Ascending aorta (tissue), 2 donors: Measurements from ENCODE around the gene TP53TG5. TPM values are rescaled to one million over a fixed set of nuclear protein-coding genes. Genes with fewer than 3 reads are reported as not detected.
A peak's percentile ranks its signal among the peaks of the same experiment; 100 is the strongest.

Source experiments
- DNase-seq, 2 donors: peaks; one replicate each; pipeline ENCODE4 v3.0.0-alpha.2; 2019; ENCODE audit warnings: low spot score in 2 of 2
- H3K27ac ChIP-seq, 2 donors: fragments of 200-600 bp; sonication (generic); one replicate each; pipeline ENCODE4 v1.5.1; 2016 to 2017; ENCODE audit warnings: mild to moderate bottlenecking in 1 of 2
- H3K27me3 ChIP-seq: fragments of 200-600 bp; sonication (generic); one replicate; pipeline ENCODE4 v1.5.1; 2017
- H3K36me3 ChIP-seq, 2 donors: fragments of 200-600 bp; sonication (generic); one replicate each; pipeline ENCODE4 v1.5.1; 2016
- H3K4me1 ChIP-seq, 2 donors: fragments of 200-600 bp; sonication (generic); one replicate each; pipeline ENCODE4 v1.5.1; 2016 to 2017; ENCODE audit warnings: mild to moderate bottlenecking in 1 of 2
- H3K4me3 ChIP-seq, 2 donors: fragments of 200-600 bp; sonication (generic); one replicate each; pipeline ENCODE4 v1.5.1; 2016 to 2017; ENCODE audit warnings: mild to moderate bottlenecking in 1 of 2
- H3K9me3 ChIP-seq, 2 donors: fragments of 200-600 bp; sonication (generic); one replicate each; pipeline ENCODE4 v1.5.1; 2016
- intact Hi-C: fragments of 100-400 bp; cut with DNase I; formaldehyde crosslinking; loops from one replicate; pipeline ENCODE4 v1.15.1; 2023
- total RNA-seq: library from RNA; depleted of rRNA; stranded (reverse); fragments of >200 nt; gene quantifications from one replicate; pipeline ENCODE4 v1.1.0, GENCODE V29; 2016
- TF ChIP-seq, protein P1 (sequence below), 3 experiments: fragments of 200-600 bp in 2 of 3; fragments of 450-650 bp in 1 of 3; sonication (generic) in 2 of 3; IDR thresholded peaks; one replicate each; pipeline ENCODE4 v1.5.1; 2016 to 2019; ENCODE audit warnings: antibody characterized with exemption in 3 of 3, mild to moderate bottlenecking in 1 of 3, moderate library complexity in 1 of 3

TP53TG5 gene
- total RNA-seq, 1 donor from 2014 or later: not detected

DNA sequence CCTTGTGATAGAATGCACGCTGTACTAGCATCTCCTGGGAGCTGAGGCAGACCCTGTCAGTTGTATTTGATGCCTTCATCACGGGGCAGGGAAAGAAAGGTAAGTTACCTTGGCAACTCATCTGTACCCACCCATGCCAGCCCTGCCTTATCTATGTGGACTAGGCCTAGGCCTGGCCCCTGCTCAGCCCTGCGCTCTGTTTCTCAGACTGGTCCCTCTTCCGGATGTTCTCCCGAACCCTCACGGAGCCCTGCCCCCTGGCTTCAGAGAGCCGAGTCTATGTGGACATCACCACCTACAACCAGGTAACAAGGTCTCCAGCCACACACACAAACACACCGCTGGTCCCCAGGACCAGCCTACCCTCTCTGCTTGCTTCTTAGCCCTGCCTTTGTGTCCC lies 42.0 kb upstream of the TP53TG5 start:
- Histone ChIP-seq H3K36me3 (peaks cover 48 to 60% of the 10 kb centered on the region in 2 donors), H3K4me1 (peaks cover 6 to 25% of the 10 kb centered on the region in 2 donors)
- intact Hi-C loops: no loop called here

DNA sequence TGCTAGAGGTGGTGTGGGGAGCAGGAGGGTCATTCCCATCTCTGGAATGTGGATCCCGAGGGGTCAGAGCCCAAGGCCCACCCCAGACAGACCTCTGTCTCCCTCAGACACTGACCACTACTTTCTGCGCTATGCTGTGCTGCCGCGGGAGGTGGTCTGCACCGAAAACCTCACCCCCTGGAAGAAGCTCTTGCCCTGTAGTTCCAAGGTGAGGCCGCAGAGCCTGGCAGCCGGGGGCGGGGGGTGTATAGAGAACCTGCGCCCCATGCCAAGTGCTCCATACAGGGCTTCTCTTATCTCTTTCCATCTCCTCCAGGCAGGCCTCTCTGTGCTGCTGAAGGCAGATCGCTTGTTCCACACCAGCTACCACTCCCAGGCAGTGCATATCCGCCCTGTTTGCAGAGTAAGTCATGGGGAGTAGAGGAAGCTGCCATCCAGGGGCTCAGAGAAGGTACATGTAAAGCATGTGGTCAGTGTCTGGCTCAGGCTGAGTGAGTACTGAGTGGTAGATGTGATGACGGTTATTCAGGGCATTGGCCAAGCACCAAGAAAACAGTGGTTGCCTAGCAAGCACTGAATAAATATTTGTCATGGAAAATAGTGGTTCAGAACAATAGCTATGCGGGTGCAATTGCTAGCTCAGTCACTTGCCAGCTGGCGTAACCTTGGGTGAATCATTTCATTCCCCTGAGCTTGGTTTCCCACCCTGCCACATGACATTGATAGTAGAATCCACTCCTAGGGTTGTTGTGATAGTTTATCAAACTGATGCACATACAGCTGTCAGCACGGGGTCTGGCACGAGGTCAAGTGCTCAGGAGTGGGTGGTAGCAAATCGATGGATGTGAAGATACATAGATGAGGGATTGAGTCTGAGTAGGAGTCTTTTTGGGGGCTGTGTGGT lies 41.3 kb upstream of the TP53TG5 start:
- intact Hi-C loops: loop anchor here (1.0 kb wide), 1 partner anchor 45 kb away; no protein-coding TSS in a partner anchor
- DNase-seq: peak in 1 of 2 donors; percentile 90
- no peaks in the 10 kb centered on the region for H3K9me3 ChIP-seq
- no peaks in the 10 kb centered on the region for H3K27me3 ChIP-seq
- peak overlapping the region; percentile 71 to 75 for H3K27ac ChIP-seq
- H3K36me3 ChIP-seq: peaks cover 43 to 54% of the 10 kb centered on the region in 2 donors
- H3K4me3 ChIP-seq: no peak overlapping the region
- H3K4me1 ChIP-seq: peaks cover 6 to 25% of the 10 kb centered on the region in 2 donors
- TF ChIP-seq, protein P1, sequence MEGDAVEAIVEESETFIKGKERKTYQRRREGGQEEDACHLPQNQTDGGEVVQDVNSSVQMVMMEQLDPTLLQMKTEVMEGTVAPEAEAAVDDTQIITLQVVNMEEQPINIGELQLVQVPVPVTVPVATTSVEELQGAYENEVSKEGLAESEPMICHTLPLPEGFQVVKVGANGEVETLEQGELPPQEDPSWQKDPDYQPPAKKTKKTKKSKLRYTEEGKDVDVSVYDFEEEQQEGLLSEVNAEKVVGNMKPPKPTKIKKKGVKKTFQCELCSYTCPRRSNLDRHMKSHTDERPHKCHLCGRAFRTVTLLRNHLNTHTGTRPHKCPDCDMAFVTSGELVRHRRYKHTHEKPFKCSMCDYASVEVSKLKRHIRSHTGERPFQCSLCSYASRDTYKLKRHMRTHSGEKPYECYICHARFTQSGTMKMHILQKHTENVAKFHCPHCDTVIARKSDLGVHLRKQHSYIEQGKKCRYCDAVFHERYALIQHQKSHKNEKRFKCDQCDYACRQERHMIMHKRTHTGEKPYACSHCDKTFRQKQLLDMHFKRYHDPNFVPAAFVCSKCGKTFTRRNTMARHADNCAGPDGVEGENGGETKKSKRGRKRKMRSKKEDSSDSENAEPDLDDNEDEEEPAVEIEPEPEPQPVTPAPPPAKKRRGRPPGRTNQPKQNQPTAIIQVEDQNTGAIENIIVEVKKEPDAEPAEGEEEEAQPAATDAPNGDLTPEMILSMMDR (IDR thresholded peaks at IDR 0.05): no peak

More for the DNA sequence above, 42.0 kb upstream of the TP53TG5 start:
- no peak overlapping the region for H3K4me3 ChIP-seq
- no peaks in the 10 kb centered on the region for H3K27me3 ChIP-seq
- no peak for DNase-seq
- TF ChIP-seq, protein P1 (IDR thresholded peaks at IDR 0.05): no peak
- H3K27ac ChIP-seq: peak overlapping the region; percentile 45 to 46
- H3K9me3 ChIP-seq: no peaks in the 10 kb centered on the region

DNA sequence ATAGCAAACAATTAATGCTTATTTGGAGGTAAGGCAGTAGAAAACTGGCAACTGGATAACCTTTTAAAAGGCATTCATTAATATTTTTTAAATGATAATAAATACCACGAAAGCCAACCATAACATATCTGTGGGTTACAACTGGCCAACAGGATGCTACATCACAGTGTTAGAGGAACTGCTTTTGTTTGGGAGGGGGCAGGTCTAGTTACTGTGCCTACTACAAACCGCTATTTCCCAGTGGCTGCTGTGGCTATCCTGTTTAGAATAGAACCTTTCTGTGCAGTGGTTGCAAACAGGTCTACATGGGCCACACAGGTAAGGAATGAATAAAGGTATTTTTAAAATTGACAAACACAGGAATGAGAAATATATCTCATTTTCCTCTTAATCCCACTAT lies 38.8 kb upstream of the TP53TG5 start:
- no peak for DNase-seq
- intact Hi-C loops: loop anchor here (1.0 to 2.0 kb wide), 2 partner anchors 10 to 20 kb away; no protein-coding TSS in a partner anchor

DNA sequence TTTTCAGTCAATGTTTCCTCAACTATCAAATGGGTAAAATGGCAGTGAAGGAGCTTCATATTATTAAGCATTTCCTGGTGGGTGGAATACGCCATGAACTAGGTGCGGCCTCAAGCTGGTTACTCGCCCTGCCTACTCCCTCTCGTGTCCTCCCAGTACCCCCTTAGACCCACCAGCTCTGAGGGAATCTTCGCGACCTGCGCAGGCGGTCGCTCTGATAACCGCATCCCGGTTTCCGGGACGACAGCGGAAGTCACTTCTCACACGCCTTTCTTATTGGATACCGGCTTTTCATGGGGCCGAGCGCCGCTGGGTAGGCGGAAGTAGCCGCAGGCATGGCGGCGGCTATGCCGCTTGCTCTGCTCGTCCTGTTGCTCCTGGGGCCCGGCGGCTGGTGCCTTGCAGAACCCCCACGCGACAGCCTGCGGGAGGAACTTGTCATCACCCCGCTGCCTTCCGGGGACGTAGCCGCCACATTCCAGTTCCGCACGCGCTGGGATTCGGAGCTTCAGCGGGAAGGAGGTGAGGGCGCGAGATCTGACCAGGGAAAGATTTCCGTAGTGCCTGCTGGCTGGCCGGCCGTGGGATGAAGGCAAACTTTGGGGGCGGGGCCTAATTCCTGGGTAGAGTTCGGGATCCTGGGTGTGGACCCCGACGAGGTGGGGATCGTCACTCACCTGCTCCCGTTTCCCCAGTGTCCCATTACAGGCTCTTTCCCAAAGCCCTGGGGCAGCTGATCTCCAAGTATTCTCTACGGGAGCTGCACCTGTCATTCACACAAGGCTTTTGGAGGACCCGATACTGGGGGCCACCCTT lies 37.9 kb upstream of the TP53TG5 start, which contains the start of gene PIGT:
PIGT (plus strand) TSS at position 320 of the 816 bp plus-strand sequence; CDS start at position 336, 16 bp downstream.
- Histone ChIP-seq H3K4me3 (peak within 1 kb of the TSS; percentile 89 to 91), H3K9me3 (no peaks in the 10 kb centered on the region), H3K27ac (peak within 1 kb of the TSS; percentile 76 to 83), H3K4me1 (peaks cover 6 to 25% of the 10 kb centered on the region in 2 donors), H3K27me3 (no peaks in the 10 kb centered on the region), H3K36me3 (peaks cover 20 to 34% of the 10 kb centered on the region in 2 donors)
- peak; percentile 64 to 94 for DNase-seq
- intact Hi-C loops: loop anchor here (1.0 to 2.0 kb wide), 3 partner anchors 9 to 53 kb away; partner anchors contain the start of gene SYS1
- TF ChIP-seq, protein P1 (IDR thresholded peaks at IDR 0.05): no peak

More for the DNA sequence above, 38.8 kb upstream of the TP53TG5 start:
- Histone ChIP-seq H3K4me3 (peak overlapping the region; percentile 89 to 91), H3K27me3 (no peaks in the 10 kb centered on the region), H3K4me1 (peaks cover 6 to 25% of the 10 kb centered on the region in 2 donors), H3K27ac (no peak overlapping the region), H3K36me3 (peaks cover 20 to 35% of the 10 kb centered on the region in 2 donors), H3K9me3 (no peaks in the 10 kb centered on the region)
- TF ChIP-seq, protein P1 (IDR thresholded peaks at IDR 0.05): no peak

DNA sequence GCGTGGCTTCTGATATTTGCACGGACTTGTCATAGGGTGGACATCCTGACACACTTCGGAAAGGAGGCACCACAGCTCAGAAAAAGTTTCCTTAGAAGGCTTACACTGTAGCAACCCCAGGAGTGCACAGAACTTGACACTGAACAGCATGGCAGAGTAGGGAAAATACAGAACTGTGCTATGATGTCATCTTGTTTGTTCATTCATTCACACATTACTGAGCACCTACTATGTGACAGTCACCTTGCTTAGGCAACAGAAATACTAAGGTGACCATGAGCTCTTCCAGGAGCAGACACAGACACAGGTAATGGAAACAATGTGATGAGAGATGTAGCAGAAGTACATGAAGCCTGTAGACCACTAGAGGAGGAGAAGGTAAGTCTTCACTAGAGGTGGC lies 35.4 kb upstream of the TP53TG5 start:
- no peaks in the 10 kb centered on the region for H3K9me3 ChIP-seq
- TF ChIP-seq, protein P1 (IDR thresholded peaks at IDR 0.05): no peak
- H3K36me3 ChIP-seq: peaks cover 22 to 37% of the 10 kb centered on the region in 2 donors
- no peak for DNase-seq
- H3K4me3 ChIP-seq: no peak overlapping the region
- H3K27ac ChIP-seq: no peak overlapping the region
- H3K4me1 ChIP-seq: peaks cover 8 to 30% of the 10 kb centered on the region in 2 donors
- intact Hi-C loops: no loop called here
- H3K27me3 ChIP-seq: no peaks in the 10 kb centered on the region
